Small intestine (tissue), 7 donors: ENCODE results near the gene PNMA8A. TPM values are rescaled to one million over a fixed set of nuclear protein-coding genes. Genes with fewer than 3 reads are reported as not detected.
"Not testable (repeated sequence)": the region's sequence is repeated elsewhere in the genome, so short reads cannot be mapped to it uniquely, and the experiment has no call there.

Experiments
- DNase-seq, 2 donors: peaks; one replicate each; pipeline versions ENCODE4 v3.0.0 to v3.0.0-alpha.2; 2013
- FAIRE-seq: peaks from 2 replicates; lab custom pipeline; 2012; peaks lifted over from hg19 to GRCh38; lab: Jason Lieb, UNC
- H3K27ac ChIP-seq, 3 donors: one replicate each; pipeline ENCODE4 v1.5.1; 2013; ENCODE audit warnings: low read length in 2 of 3, mild to moderate bottlenecking in 2 of 3, control low read depth in 1 of 3, inconsistent platforms in 1 of 3, low read depth in 1 of 3, moderate library complexity in 1 of 3
- H3K27me3 ChIP-seq, 3 donors: one replicate each; pipeline ENCODE4 v1.6.1; 2013; ENCODE audit warnings: low read length in 3 of 3, inconsistent platforms in 1 of 3; ENCODE audit not compliant: control insufficient read depth in 3 of 3, insufficient read depth in 3 of 3
- H3K36me3 ChIP-seq, 3 donors: one replicate each; pipeline ENCODE4 v1.6.1; 2013; ENCODE audit warnings: low read length in 3 of 3, inconsistent platforms in 1 of 3, low read depth in 1 of 3, mild to moderate bottlenecking in 1 of 3, moderate library complexity in 1 of 3; ENCODE audit not compliant: control insufficient read depth in 3 of 3, insufficient read depth in 2 of 3
- H3K4me1 ChIP-seq, 3 donors: one replicate each; pipeline ENCODE4 v1.6.1; 2013; ENCODE audit warnings: low read length in 2 of 3, inconsistent platforms in 1 of 3, low read depth in 1 of 3, mild to moderate bottlenecking in 1 of 3, moderate library complexity in 1 of 3; ENCODE audit not compliant: control insufficient read depth in 3 of 3, insufficient read depth in 2 of 3
- H3K4me3 ChIP-seq, 3 donors: one replicate each; pipeline ENCODE4 v1.5.1; 2013; ENCODE audit warnings: low read length in 3 of 3, control low read depth in 1 of 3, inconsistent platforms in 1 of 3, low read depth in 1 of 3, mild to moderate bottlenecking in 1 of 3, moderate library complexity in 1 of 3
- H3K9me3 ChIP-seq, 2 donors: one replicate each; pipeline ENCODE4 v1.6.1; 2013; ENCODE audit warnings: low read depth in 1 of 2, low read length in 1 of 2; ENCODE audit not compliant: control insufficient read depth in 2 of 2, insufficient read depth in 1 of 2
- WGBS, 3 donors: extraction: QIAGEN DNeasy Blood & Tissue Kit; methylation state at CpG; one replicate each; pipeline ENCODE4 v1.1.7; 2013; 5-methylcytosine and 5-hydroxymethylcytosine counted together
- polyA plus RNA-seq, 4 donors: library from polyadenylated mRNA; stranded (reverse) in 3 of 4; unstranded in 1 of 4; fragments of 200-250 nt in 3 of 4; fragments of 120-200 nt in 1 of 4; gene quantifications; one replicate each; pipeline versions ENCODE4 v1.2.1 to v1.2.3, GENCODE V29; 2013
- donor health status: healthy with polysubstance abuse.
- donor health status: control.
- donor health status: control.
- donor health status: Bipolar disorder and iron deficiency.
- donor health status: healthy.

The PNMA8A gene
- polyA plus RNA-seq, 4 donors = 0.27 to 2.9 (median 1.5) TPM; not detected in 1

GRCh38 chr19:46442808-46443450 is 28.4 kb downstream of the PNMA8A start:
- H3K27me3 ChIP-seq = no peaks in the 10 kb centered on the region
- H3K27ac ChIP-seq = no peak overlapping the region
- FAIRE-seq = no peak
- no peaks in the 10 kb centered on the region for H3K36me3 ChIP-seq
- WGBS, 3 donors = 45 to 59% (median 48%) methylated on average over 8 of the region's 8 CpGs
- H3K4me1 ChIP-seq = no peaks in the 10 kb centered on the region
- H3K4me3 ChIP-seq = no peak overlapping the region
- DNase-seq = no peak
- H3K9me3 ChIP-seq = no peaks in the 10 kb centered on the region

GRCh38 chr19:46441866-46442265 is 29.5 kb downstream of the PNMA8A start:
- WGBS, 3 donors = 61 to 76% (median 67%) methylated on average over 1 of the region's 1 CpG
- FAIRE-seq (no peak), DNase-seq (no peak)
- Histone ChIP-seq H3K4me1 (no peaks in the 10 kb centered on the region), H3K36me3 (no peaks in the 10 kb centered on the region), H3K9me3 (no peaks in the 10 kb centered on the region), H3K27me3 (no peaks in the 10 kb centered on the region), H3K4me3 (no peak overlapping the region), H3K27ac (no peak overlapping the region)

DNA sequence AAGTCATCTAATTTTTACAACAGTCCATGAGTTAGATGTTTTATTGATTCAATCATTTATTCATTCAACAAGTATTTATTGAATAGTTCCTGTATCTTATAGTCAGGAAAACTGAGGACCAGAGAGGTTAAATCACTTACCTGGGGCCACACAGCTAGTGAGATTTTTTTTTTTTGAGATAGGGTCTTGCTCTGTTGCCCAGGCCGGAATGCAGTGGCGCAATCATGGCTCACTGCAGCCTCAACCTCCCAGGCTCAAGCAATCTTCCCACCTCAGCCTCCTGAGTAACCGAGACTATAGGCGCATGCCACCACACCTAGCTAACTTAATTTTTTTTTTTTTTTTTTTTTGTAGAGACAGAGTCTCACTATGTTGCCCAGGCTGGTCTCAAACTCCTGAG is 35.7 kb downstream of the PNMA8A start:
- 91 to 97% (median 95%) methylated on average over 4 of the region's 4 CpGs for WGBS, 3 donors
- not testable (repeated sequence) for H3K9me3 ChIP-seq, H3K4me1 ChIP-seq, H3K36me3 ChIP-seq, H3K27me3 ChIP-seq, H3K27ac ChIP-seq, DNase-seq, FAIRE-seq, H3K4me3 ChIP-seq

GRCh38 chr19:46435009-46435408 is 36.4 kb downstream of the PNMA8A start:
- Histone ChIP-seq H3K4me1 (no peaks in the 10 kb centered on the region), H3K9me3 (no peaks in the 10 kb centered on the region), H3K27ac (no peak overlapping the region), H3K27me3 (peaks cover 0 to 6% (median 0%) of the 10 kb centered on the region in 3 donors), H3K4me3 (no peak overlapping the region), H3K36me3 (no peaks in the 10 kb centered on the region)
- 34 to 50% (median 42%) methylated on average over 6 of the region's 6 CpGs for WGBS, 3 donors
- DNase-seq = no peak
- FAIRE-seq = no peak

- H3K27ac ChIP-seq, H3K36me3 ChIP-seq, FAIRE-seq, DNase-seq, H3K9me3 ChIP-seq, H3K4me3 ChIP-seq, H3K4me1 ChIP-seq: not testable (repeated sequence)
- 63 to 72% (median 65%) methylated on average over 7 of the region's 7 CpGs for WGBS, 3 donors
- peaks cover 0 to 15% (median 0%) of the 10 kb centered on the region in 3 donors for H3K27me3 ChIP-seq
Measured at GRCh38 chr19:46433470-46433869, 37.9 kb downstream of the PNMA8A start.

- WGBS, 3 donors = 20 to 42% (median 35%) methylated on average over 9 to 10 of the region's 10 CpGs
- FAIRE-seq (no peak), DNase-seq (peak in 1 of 2 donors; percentile 56)
- no peaks in the 10 kb centered on the region for H3K4me1 ChIP-seq
- no peak overlapping the region for H3K27ac ChIP-seq
- H3K27me3 ChIP-seq = peaks cover 0 to 28% (median 0%) of the 10 kb centered on the region in 3 donors
- H3K36me3 ChIP-seq = no peaks in the 10 kb centered on the region
- H3K9me3 ChIP-seq = no peaks in the 10 kb centered on the region
- H3K4me3 ChIP-seq = no peak overlapping the region
Measured at GRCh38 chr19:46431824-46432223, 39.5 kb downstream of the PNMA8A start.

- Histone ChIP-seq H3K4me1 (peaks cover 0 to 8% (median 3%) of the 10 kb centered on the region in 3 donors), H3K36me3 (no peaks in the 10 kb centered on the region), H3K4me3 (no peak overlapping the region), H3K27me3 (peaks cover 2 to 28% (median 6%) of the 10 kb centered on the region in 3 donors), H3K27ac (no peak overlapping the region), H3K9me3 (no peaks in the 10 kb centered on the region)
- FAIRE-seq = no peak
- WGBS, 3 donors = 51 to 64% (median 55%) methylated on average over 4 of the region's 4 CpGs
- DNase-seq = no peak
Measured at GRCh38 chr19:46429999-46430398, 41.4 kb downstream of the PNMA8A start.

DNA sequence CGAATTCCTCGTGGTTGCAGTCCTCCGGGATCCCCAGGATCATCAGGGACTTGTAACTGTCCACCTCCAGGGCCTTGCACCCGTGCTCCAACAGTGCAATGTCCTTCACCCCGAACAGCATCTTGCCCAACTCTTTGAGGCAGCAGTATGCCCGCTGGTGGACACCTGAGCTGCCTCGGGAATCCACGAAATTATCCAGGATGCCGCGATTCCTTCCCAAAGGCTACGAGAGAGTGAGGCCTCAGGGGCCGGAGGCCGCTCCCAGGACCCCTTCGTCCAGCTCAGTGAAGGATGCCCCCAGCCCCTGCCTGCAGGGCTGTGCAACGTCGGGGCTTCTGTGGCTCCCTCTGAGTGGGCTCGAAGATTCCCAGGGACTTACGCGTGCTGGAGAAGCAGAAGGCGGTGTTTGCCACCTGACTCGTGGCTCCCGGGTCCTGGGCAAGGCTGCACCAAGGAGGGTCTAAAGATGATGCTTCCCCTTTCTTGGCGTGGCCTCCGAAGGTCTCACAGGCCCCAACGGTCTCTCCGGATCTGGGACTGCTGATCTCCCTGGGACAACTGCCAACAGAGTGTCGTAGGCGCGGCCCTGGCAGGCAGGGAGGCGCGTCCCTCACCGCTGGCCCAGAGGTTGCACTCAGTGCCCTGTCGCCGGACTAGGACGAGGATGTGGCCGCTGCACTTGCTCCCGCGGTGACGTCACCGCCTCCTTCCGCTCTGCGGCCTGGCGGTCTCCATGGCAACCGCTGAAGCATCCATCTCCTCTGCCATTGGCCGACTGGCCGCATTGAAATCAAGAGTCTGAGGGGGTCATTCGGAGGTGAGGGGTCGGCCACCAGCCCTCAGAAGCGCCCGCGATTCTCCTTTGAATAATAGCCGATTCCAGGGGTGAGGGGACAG is 42.9 kb downstream of the PNMA8A start, which contains the start of gene PNMA8C:
Gene PNMA8C, minus strand, starts transcription at position 698 of the 897 bp plus-strand sequence. Its CDS starts 577 bp downstream, at position 121.
- Histone ChIP-seq H3K9me3 (no peaks in the 10 kb centered on the region), H3K36me3 (no peaks in the 10 kb centered on the region), H3K27me3 (peaks cover 2 to 28% (median 6%) of the 10 kb centered on the region in 3 donors), H3K27ac (no peak within 1 kb of the TSS), H3K4me3 (peak within 1 kb of the TSS in 2 of 3 donors; percentile 17 to 20), H3K4me1 (peaks cover 0 to 8% (median 3%) of the 10 kb centered on the region in 3 donors)
- FAIRE-seq (no peak), DNase-seq (peak; percentile 25 to 56)
- 25 to 30% (median 26%) methylated on average over 51 to 52 of the region's 52 CpGs for WGBS, 3 donors
